ENCODE results near the gene FOXP1.

Gene FOXP1

DNA sequence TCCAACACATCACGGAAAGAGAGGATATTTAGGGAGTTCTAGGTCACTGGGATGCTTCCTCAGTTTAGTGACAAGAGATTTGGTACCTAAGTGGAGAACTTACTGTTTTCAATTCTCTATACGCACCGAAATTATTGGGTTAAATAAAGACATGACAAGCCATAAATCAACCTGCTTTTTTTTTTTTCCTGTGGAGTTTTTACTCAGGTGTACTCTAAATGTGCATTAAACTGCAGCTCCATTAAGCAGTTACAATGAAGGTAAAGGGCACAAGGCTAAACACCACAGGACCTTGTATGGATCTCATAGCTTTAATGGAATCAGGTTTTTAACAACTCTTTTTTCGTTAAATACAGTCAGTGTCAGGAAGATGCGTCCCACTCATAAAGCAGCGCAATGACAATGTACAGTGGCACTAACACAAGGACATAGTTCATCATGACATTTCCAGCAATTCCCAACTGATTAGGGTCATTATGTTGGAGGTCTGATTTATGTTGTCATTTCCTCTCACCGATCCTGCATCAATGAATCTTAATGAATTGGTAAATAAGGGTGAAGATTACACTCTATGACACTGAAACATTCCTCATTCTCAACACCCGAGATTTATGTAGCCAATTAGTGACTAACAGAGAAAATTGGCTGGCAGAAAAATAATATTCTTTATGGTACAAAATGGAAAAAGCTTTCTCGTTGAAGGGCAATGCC lies 355.2 kb downstream of the FOXP1 start:
- Mint-ChIP-seq H3K27ac (no peak overlapping the region), H3K4me3 (peak overlapping the region; percentile 63), H3K36me3 (peaks cover 12% of the 10 kb centered on the region), H3K9me3 (no peaks in the 10 kb centered on the region), H3K4me1 (peaks cover 53% of the 10 kb centered on the region)
- DNase-seq (ENCODE audit: low spot score in 2 of 2): no peak
- no peak for ATAC-seq

- Mint-ChIP-seq H3K36me3 (peaks cover 12% of the 10 kb centered on the region), H3K4me3 (peak overlapping the region; percentile 63), H3K9me3 (peaks cover 3% of the 10 kb centered on the region), H3K27ac (peak overlapping the region; percentile 97), H3K4me1 (peaks cover 53% of the 10 kb centered on the region)
- ATAC-seq (peak; percentile 14), DNase-seq (ENCODE audit: low spot score in 2 of 2) (no peak)
Measured at GRCh38 chr3:71227270-71227661, 356.3 kb downstream of the FOXP1 start.

GRCh38 chr3:71226565-71227269 lies 356.8 kb downstream of the FOXP1 start:
- peak overlapping the region; percentile 63 for H3K4me3 Mint-ChIP-seq
- peaks cover 49% of the 10 kb centered on the region for H3K4me1 Mint-ChIP-seq
- DNase-seq (ENCODE audit: low spot score in 2 of 2): peak; percentile 82 to 98
- H3K36me3 Mint-ChIP-seq: peaks cover 12% of the 10 kb centered on the region
- peak; percentile 95 for ATAC-seq
- H3K27ac Mint-ChIP-seq: peak overlapping the region; percentile 97
- peaks cover 3% of the 10 kb centered on the region for H3K9me3 Mint-ChIP-seq

DNA sequence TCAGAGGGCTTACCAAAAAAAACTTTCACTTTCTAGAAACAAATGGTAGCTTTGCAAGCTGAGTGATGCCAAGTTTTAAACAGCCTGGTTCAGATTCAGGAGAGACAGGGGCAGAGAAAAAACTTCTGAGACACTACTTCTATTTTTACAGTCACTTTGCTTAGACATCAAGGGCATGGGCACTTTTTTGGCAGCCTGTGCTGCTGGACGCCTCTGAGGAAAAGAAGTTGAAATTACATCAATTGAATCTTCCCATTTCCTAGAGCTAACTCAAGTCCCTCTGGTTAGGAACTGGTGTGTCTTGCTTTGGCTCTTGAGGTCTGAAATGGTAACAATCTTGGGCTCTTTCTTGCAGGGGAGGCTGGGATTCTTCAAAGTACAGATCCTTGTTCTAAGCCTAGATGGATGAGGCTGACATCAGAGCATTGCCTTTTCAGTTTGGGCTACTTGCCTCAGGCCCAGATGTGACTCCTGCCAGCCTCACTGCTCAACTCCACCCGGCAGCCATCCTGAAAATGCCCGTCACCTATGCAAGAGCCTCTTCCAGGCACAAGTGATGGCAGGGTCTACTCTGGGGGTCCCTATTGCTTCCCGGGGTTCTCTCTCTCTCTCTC lies 357.5 kb downstream of the FOXP1 start:
- peak overlapping the region; percentile 97 for H3K27ac Mint-ChIP-seq
- H3K36me3 Mint-ChIP-seq: peaks cover 12% of the 10 kb centered on the region
- peak; percentile 3 to 62 for DNase-seq (ENCODE audit: low spot score in 2 of 2)
- H3K4me3 Mint-ChIP-seq: peak overlapping the region; percentile 63
- peaks cover 3% of the 10 kb centered on the region for H3K9me3 Mint-ChIP-seq
- peak; percentile 0 for ATAC-seq
- peaks cover 53% of the 10 kb centered on the region for H3K4me1 Mint-ChIP-seq

- H3K4me3 Mint-ChIP-seq: peak overlapping the region; percentile 63
- no peak for ATAC-seq
- peak overlapping the region; percentile 97 for H3K27ac Mint-ChIP-seq
- no peak for DNase-seq (ENCODE audit: low spot score in 2 of 2)
- peaks cover 3% of the 10 kb centered on the region for H3K9me3 Mint-ChIP-seq
- H3K36me3 Mint-ChIP-seq: peaks cover 12% of the 10 kb centered on the region
- H3K4me1 Mint-ChIP-seq: peaks cover 57% of the 10 kb centered on the region
Measured at GRCh38 chr3:71225002-71225684, 358.4 kb downstream of the FOXP1 start.

DNA sequence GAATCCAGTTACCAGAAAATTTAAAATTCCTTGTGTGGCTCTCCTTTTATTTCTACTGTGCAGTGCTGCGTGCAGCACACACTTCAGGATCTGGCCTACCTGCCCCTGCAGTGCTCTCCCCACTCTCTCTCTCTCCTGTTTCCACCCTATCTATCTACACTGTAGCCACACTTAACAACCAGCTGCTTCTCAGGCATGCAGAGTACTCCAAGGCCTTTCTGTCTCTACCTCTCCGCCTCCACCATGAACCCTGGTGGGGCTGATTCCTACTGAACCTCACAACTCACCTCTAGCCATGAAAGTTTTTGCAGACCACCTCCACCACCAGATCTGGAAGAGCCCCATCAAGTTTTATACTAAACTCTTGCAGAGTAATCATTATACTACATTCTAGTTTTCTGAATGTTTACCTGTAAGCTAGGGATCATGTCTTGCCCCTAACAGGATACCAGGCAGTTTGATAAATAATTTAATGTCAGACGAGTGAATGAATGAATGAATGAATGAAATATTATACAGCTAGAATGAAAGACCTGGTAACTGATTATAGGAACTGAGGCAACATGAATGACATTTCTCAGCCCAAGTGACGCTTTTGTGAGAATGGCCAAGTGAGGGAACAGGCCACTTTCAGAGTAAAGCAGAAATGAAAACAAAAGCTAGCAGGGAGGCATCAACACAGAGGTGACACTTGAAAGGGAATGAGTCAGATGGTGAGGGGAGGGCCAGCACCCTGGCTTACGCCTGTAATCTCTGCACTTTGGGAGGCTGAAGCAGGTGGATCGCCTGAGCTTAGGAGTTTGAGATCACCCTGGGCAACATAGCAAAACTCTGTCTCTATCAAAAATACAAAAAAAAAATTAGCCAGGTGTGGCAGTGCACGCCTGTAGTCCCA lies 363.5 kb downstream of the FOXP1 start:
- H3K4me3 Mint-ChIP-seq: no peak overlapping the region
- peaks cover 32% of the 10 kb centered on the region for H3K4me1 Mint-ChIP-seq
- peak overlapping the region; percentile 50 for H3K27ac Mint-ChIP-seq
- ATAC-seq (peak; percentile 97), DNase-seq (ENCODE audit: low spot score in 2 of 2) (peak in 1 of 2 donors; percentile 59)
- H3K9me3 Mint-ChIP-seq: peaks cover 3% of the 10 kb centered on the region
- no peaks in the 10 kb centered on the region for H3K36me3 Mint-ChIP-seq

GRCh38 chr3:71218508-71218907 lies 365.0 kb downstream of the FOXP1 start:
- DNase-seq (ENCODE audit: low spot score in 2 of 2) (no peak), ATAC-seq (no peak)
- no peak overlapping the region for H3K27ac Mint-ChIP-seq
- H3K36me3 Mint-ChIP-seq: no peaks in the 10 kb centered on the region
- H3K4me1 Mint-ChIP-seq: peaks cover 24% of the 10 kb centered on the region
- H3K9me3 Mint-ChIP-seq: peaks cover 3% of the 10 kb centered on the region
- H3K4me3 Mint-ChIP-seq: no peak overlapping the region

DNA sequence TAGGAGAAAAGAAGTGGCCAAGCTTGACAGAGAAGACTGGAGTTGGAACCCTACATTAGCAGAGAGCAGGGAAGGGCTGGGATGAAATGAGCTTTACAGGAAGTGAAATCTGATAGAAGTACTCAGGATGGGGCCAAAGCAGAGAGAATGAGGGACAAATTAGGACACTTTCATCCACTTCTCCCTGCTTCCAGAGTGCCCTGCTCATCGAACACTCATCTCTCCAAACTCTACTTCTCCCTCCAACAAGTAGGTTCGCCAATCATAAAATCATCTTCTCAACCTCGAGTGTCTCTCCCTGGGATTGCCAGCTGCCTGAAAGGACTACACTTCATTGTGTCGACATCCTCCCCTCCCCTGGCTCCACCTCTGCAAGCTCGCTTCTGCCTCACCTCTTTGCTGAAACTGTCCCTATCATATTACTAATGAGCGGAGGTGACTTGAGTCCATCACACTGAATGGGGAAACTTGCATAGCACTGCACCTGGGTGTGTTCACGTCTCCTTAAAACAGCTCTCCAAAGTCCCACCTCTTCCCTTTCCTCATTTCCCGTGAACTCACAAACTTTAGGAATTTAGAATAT lies 365.8 kb downstream of the FOXP1 start:
- Mint-ChIP-seq H3K36me3 (no peaks in the 10 kb centered on the region), H3K27ac (no peak overlapping the region), H3K4me1 (peaks cover 19% of the 10 kb centered on the region), H3K4me3 (no peak overlapping the region), H3K9me3 (no peaks in the 10 kb centered on the region)
- DNase-seq (ENCODE audit: low spot score in 2 of 2) (no peak), ATAC-seq (no peak)

DNA sequence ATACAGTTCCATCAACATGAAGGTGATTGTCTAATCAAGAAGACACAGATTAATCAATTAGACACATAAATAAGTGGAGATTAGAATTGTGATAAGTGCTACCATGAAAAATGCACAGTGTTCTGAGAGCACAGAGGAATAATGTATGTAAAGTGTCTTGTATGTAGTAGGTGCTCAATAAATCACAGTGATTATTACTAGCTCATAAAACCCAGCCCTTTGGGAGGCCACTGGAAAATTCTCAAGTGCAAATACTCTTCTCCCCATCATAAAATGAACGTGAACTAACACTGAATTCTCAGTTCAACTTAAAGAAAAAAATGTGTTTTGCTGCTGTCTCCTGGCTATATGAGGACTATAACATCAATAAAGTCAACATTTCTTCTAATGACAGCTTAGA lies 368.2 kb downstream of the FOXP1 start:
- DNase-seq (ENCODE audit: low spot score in 2 of 2) (no peak), ATAC-seq (no peak)
- no peaks in the 10 kb centered on the region for H3K36me3 Mint-ChIP-seq
- H3K27ac Mint-ChIP-seq: no peak overlapping the region
- peaks cover 11% of the 10 kb centered on the region for H3K4me1 Mint-ChIP-seq
- H3K4me3 Mint-ChIP-seq: no peak overlapping the region
- H3K9me3 Mint-ChIP-seq: no peaks in the 10 kb centered on the region

GRCh38 chr3:71214797-71215196 lies 368.7 kb downstream of the FOXP1 start:
- Mint-ChIP-seq H3K4me3 (no peak overlapping the region), H3K27ac (no peak overlapping the region), H3K4me1 (peaks cover 9% of the 10 kb centered on the region), H3K9me3 (no peaks in the 10 kb centered on the region), H3K36me3 (no peaks in the 10 kb centered on the region)
- ATAC-seq: no peak
- no peak for DNase-seq (ENCODE audit: low spot score in 2 of 2)

- no peak overlapping the region for H3K27ac Mint-ChIP-seq
- DNase-seq (ENCODE audit: low spot score in 2 of 2): no peak
Measured at GRCh38 chr3:71214016-71214415, 369.5 kb downstream of the FOXP1 start.

GRCh38 chr3:71211083-71211482 lies 372.4 kb downstream of the FOXP1 start:
- no peaks in the 10 kb centered on the region for H3K9me3 Mint-ChIP-seq
- ATAC-seq: no peak
- peak overlapping the region; percentile 19 for H3K27ac Mint-ChIP-seq
- peaks cover 5% of the 10 kb centered on the region for H3K4me1 Mint-ChIP-seq
- DNase-seq (ENCODE audit: low spot score in 2 of 2): no peak
- H3K4me3 Mint-ChIP-seq: no peak overlapping the region
- no peaks in the 10 kb centered on the region for H3K36me3 Mint-ChIP-seq

More at GRCh38 chr3:71214016-71214415, 369.5 kb downstream of the FOXP1 start:
- no peak for ATAC-seq
- Mint-ChIP-seq H3K9me3 (no peaks in the 10 kb centered on the region), H3K4me3 (no peak overlapping the region), H3K36me3 (no peaks in the 10 kb centered on the region), H3K4me1 (peaks cover 5% of the 10 kb centered on the region)

DNA sequence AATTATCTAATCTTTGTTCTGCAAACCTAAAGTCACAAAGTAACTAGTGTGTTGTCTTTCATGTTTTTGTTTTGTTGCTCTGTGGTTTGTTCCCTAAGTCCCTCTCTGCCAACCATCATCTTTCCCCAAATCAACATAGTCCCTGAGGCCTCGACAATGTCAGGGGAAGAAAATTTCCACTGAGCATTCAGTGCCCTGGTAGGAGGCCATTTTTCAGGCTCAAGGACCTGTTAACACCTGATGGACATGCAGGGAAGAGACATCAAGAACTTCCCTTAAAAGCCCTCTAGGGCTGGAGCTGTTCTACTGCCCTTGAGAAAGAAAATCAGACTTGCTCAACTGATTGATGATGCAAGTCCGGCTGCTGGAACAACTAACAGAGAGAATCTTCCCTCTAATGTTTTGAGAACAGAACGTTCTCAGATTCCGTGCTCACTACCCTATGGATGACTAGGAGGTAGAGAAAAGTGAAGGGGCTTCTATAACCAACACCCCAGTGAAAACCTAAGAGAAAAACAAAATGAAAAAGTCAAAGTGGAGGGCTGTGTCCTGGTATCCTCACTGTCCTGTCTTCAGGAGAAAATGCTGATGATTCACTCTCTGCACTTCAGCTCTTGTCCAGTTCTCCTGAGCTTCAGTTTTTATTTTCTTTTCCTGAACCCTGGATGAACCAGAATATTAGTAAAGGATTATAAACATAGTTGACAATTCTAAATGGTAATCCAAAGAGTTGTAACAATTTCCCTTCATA lies 373.1 kb downstream of the FOXP1 start:
- ATAC-seq: no peak
- no peak overlapping the region for H3K4me3 Mint-ChIP-seq
- peaks cover 5% of the 10 kb centered on the region for H3K4me1 Mint-ChIP-seq
- peak overlapping the region; percentile 19 for H3K27ac Mint-ChIP-seq
- DNase-seq (ENCODE audit: low spot score in 2 of 2): no peak
- H3K9me3 Mint-ChIP-seq: no peaks in the 10 kb centered on the region
- no peaks in the 10 kb centered on the region for H3K36me3 Mint-ChIP-seq

Data from stimulated activated effector memory CD8-positive, alpha-beta T cell treated with anti-CD3 and anti-CD28 coated beads, Interleukin-12 subunit alpha, Interleukin-12 subunit beta, amount 100 ng/mL, for 72 hours (primary cell).